MCF 10A (cell line): ENCODE results near the gene RIPK4. TPM values are rescaled to one million over a fixed set of nuclear protein-coding genes. Genes with fewer than 3 reads are reported as not detected.
"Not testable (repeated sequence)": the region's sequence is repeated elsewhere in the genome, so short reads cannot be mapped to it uniquely, and the experiment has no call there.

Experiments used
- BruUV-seq: library from RNA; stranded (reverse); fragments of 400-500 nt; replicated peaks from 2 replicates; lab custom pipeline; 2021; lab: Mats Ljungman, UMichigan
- CTCF ChIA-PET: fragments of 300-600 bp; sonication (Branson Sonifier 250); formaldehyde crosslinking; extraction: SDS; loops from one replicate; lab custom pipeline; 2021; ENCODE audit warnings: antibody characterized with exemption, inconsistent platforms; lab: Yijun Ruan, JAX
- POLR2A ChIA-PET: fragments of 300-600, 350-650 bp; sonication (Branson Sonifier 250); formaldehyde crosslinking; extraction: SDS; loops from one replicate; lab custom pipeline; 2020; ENCODE audit warnings: antibody characterized with exemption, inconsistent platforms; lab: Yijun Ruan, JAX
- DNase-seq: peaks from one replicate; pipeline ENCODE4 v3.0.0-alpha.2; 2018; ENCODE audit not compliant: unreplicated experiment
- H3K27ac Mint-ChIP-seq: one replicate; pipeline ENCODE4 v1.8.0; 2022; ENCODE audit warnings: mild to moderate bottlenecking, low read depth, mixed read lengths; ENCODE audit not compliant: unreplicated experiment
- H3K27me3 Mint-ChIP-seq: one replicate; pipeline ENCODE4 v1.8.0; 2022; ENCODE audit warnings: mixed read lengths; ENCODE audit not compliant: insufficient read depth, unreplicated experiment
- H3K36me3 Mint-ChIP-seq: one replicate; pipeline ENCODE4 v1.8.0; 2022; ENCODE audit warnings: mild to moderate bottlenecking, moderate library complexity, mixed read lengths; ENCODE audit not compliant: insufficient read depth, unreplicated experiment
- H3K4me1 Mint-ChIP-seq: one replicate; pipeline ENCODE4 v1.8.0; 2022; ENCODE audit warnings: mixed read lengths; ENCODE audit not compliant: insufficient read depth, unreplicated experiment
- H3K4me3 Mint-ChIP-seq: one replicate; pipeline ENCODE4 v1.8.0; 2022; ENCODE audit warnings: mild to moderate bottlenecking, moderate library complexity, mixed read lengths; ENCODE audit not compliant: unreplicated experiment
- H3K9me3 Mint-ChIP-seq: one replicate; pipeline ENCODE4 v1.8.0; 2022; ENCODE audit warnings: mixed read lengths; ENCODE audit not compliant: unreplicated experiment
- intact Hi-C: fragments of 100-400 bp; cut with micrococcal nuclease; formaldehyde crosslinking; loops from 2 replicates; pipeline ENCODE4 v1.14.1; 2022
- total RNA-seq: library from RNA; stranded (reverse); gene quantifications from 2 replicates; pipeline ENCODE4 v1.2.3, GENCODE V29; 2022
- TF ChIP-seq, protein P1 (sequence below): fragments of 200-600 bp; IDR thresholded peaks from one replicate; pipeline ENCODE4 v1.8.0; 2022; ENCODE audit warnings: antibody characterized with exemption, mild to moderate bottlenecking; ENCODE audit not compliant: unreplicated experiment

The RIPK4 gene
- total RNA-seq, 1 experiment from 2014 or later = 22.3 TPM

DNA sequence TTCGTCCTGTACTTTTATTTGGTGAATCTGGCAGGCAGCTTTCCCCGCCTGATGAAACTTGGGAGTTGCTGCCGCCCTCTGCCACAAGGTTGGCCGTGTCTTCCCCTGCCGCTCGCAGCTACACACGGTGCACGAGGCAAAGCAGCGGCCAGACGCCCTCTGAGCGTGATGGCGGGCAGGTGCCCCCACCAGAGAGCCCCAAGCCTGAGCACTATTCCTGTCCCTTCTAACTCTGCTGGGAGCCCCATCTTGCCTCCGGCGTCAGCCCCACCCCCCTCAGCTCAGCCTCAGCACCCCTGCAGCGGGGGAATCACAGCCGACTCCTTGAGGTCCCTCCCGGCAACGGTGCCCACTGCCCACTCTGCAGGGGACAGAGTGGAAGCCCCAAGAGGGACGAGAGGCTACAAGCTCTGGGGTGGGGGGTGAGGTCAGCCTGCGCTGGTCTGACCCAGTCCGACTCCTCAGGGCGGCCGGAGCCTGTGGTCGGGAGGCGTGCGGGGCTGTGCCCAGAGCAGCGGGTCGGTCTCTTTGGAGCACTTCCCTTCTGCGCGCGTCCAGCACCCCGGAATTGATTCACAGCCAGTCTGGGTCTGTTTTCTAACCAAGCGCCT, 41.3 kb downstream of the RIPK4 start:
- no peaks in the 10 kb centered on the region for H3K9me3 Mint-ChIP-seq
- TF ChIP-seq, protein P1, sequence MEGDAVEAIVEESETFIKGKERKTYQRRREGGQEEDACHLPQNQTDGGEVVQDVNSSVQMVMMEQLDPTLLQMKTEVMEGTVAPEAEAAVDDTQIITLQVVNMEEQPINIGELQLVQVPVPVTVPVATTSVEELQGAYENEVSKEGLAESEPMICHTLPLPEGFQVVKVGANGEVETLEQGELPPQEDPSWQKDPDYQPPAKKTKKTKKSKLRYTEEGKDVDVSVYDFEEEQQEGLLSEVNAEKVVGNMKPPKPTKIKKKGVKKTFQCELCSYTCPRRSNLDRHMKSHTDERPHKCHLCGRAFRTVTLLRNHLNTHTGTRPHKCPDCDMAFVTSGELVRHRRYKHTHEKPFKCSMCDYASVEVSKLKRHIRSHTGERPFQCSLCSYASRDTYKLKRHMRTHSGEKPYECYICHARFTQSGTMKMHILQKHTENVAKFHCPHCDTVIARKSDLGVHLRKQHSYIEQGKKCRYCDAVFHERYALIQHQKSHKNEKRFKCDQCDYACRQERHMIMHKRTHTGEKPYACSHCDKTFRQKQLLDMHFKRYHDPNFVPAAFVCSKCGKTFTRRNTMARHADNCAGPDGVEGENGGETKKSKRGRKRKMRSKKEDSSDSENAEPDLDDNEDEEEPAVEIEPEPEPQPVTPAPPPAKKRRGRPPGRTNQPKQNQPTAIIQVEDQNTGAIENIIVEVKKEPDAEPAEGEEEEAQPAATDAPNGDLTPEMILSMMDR = no peak
- no peaks in the 10 kb centered on the region for H3K27me3 Mint-ChIP-seq
- peaks cover 18% of the 10 kb centered on the region for H3K4me1 Mint-ChIP-seq
- POLR2A ChIA-PET = interaction anchor here (0.8 to 3.5 kb wide), 3 partner anchors 9 to 47 kb away, joined by 4 to 13 read pairs (median 5); no protein-coding TSS in a partner anchor
- intact Hi-C loops = loop anchor here (2.0 to 5.0 kb wide), 2 partner anchors 37 to 41 kb away; no protein-coding TSS in a partner anchor
- BruUV-seq = no TSS peak
- H3K4me3 Mint-ChIP-seq = no peak overlapping the region
- H3K36me3 Mint-ChIP-seq = no peaks in the 10 kb centered on the region
- H3K27ac Mint-ChIP-seq = no peak overlapping the region
- DNase-seq = no peak
- CTCF ChIA-PET = interaction anchor here (0.8 kb wide), 1 partner anchor 9 kb away, joined by 3 read pairs; no protein-coding TSS in a partner anchor

DNA sequence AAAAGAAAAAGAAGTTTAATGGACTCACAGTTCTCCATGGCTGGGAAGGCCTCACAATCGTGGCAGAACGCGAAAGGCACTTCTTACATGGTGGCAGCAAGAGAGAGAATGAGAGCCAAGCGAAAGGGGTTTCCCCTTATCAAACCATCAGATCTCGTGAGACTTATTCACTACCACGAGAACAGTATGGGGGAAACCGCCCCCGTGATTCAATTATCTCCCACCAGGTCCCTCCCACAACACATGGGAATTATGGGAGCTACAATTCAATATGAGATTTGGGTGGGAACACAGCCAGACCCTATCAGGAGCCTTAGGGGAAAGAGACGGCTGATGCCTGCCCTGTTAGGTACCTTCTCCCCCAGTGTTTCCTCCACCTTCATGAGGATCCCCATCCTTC, 43.0 kb downstream of the RIPK4 start:
- H3K4me1 Mint-ChIP-seq = peaks cover 18% of the 10 kb centered on the region
- H3K27ac Mint-ChIP-seq, H3K36me3 Mint-ChIP-seq, DNase-seq, intact Hi-C loops, H3K9me3 Mint-ChIP-seq, BruUV-seq, H3K4me3 Mint-ChIP-seq, H3K27me3 Mint-ChIP-seq: not testable (repeated sequence)
- POLR2A ChIA-PET = interaction anchor here (0.9 kb wide), 1 partner anchor 11 kb away, joined by 4 read pairs; no protein-coding TSS in a partner anchor
- CTCF ChIA-PET = interaction anchor here (0.7 kb wide), 2 partner anchors 26 to 48 kb away, joined by 3 read pairs; no protein-coding TSS in a partner anchor

DNA sequence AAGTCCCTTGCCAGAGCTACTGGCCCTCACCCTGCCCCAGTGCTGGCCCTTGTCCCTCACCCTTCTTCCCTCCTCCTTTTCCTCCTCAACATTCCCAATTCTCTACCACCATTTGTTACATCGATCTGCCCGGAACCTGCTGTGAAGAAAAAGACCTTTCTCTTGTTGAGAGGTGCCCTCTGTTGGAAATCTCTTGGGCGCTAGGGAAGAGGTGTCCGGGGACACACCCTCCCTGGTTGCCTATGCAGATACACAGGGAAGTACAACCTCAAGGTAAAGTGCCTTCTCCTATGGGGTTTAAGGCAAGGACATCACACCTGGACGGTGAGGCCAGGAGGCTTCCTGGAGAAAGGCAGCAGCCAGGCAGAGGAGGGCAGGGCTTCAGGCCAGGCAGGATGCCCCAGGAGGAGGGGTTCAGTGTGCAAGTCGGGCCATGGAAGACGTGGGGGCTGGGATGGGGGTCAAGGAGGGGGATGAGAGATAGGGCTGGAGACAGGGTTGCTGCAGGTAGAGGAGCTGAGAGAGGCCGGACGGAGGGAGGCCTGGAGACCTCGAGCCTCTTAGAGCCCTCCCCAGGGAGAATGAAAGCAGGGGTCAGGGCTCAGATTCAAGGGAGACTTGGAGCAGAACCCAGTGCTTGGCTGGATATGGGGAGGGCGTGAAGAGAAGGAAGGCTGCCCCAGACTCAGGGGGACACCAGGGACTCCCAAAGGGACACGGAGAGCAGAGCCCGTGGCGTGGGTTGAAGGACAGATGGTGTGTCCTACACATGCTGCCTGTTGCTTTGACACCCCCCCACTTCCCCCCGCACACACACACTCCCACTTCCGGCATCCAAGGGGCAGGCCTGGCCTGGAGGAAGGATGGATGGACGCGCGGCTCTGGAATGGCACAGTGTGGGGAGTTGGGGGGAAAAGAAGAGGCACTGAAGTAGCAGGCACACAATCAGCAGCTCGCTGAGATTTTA, 44.5 kb downstream of the RIPK4 start:
- no peak for DNase-seq
- intact Hi-C loops = no loop called here
- BruUV-seq = no TSS peak
- TF ChIP-seq, protein P1 = no peak
- H3K27me3 Mint-ChIP-seq = no peaks in the 10 kb centered on the region
- ChIA-PET CTCF (interaction anchor here (0.6 to 2.4 kb wide), 2 partner anchors 93 to 110 kb away, joined by 3 to 9 read pairs; no protein-coding TSS in a partner anchor), POLR2A (interaction anchor here (0.6 kb wide), 1 partner anchor 843 kb away, joined by 4 read pairs; no protein-coding TSS in a partner anchor)
- H3K4me1 Mint-ChIP-seq = peaks cover 12% of the 10 kb centered on the region
- no peak overlapping the region for H3K4me3 Mint-ChIP-seq
- H3K36me3 Mint-ChIP-seq = no peaks in the 10 kb centered on the region
- peak overlapping the region; percentile 51 for H3K27ac Mint-ChIP-seq
- H3K9me3 Mint-ChIP-seq = no peaks in the 10 kb centered on the region

DNA sequence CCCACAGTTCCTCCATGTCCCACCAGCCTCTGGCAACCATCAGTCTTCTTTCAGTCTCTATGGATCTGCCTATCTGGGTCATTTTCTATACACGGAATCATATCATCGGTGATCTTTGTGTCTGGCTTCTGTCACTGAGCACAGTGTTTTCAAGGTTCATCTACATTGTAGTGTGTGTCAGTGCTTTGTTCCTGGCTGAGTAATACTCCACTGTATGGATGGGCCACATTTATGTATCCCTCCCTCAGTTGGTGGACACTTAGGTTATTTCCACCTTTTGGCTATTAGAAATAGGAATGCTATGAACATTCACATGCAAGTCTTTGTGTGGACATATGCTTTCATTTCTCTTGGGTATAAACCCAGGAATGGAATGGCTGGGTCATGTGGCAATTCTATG, 46.6 kb downstream of the RIPK4 start:
- no peak for DNase-seq
- Mint-ChIP-seq H3K4me3 (no peak overlapping the region), H3K27me3 (no peaks in the 10 kb centered on the region), H3K4me1 (peaks cover 17% of the 10 kb centered on the region), H3K27ac (no peak overlapping the region), H3K36me3 (no peaks in the 10 kb centered on the region), H3K9me3 (no peaks in the 10 kb centered on the region)
- intact Hi-C loops = no loop called here
- ChIA-PET POLR2A (interaction anchor here (1.2 kb wide), 1 partner anchor 36 kb away, joined by 5 read pairs; no protein-coding TSS in a partner anchor), CTCF (interaction anchor here (1.2 to 2.4 kb wide), 2 partner anchors 32 to 107 kb away, joined by 3 to 9 read pairs; no protein-coding TSS in a partner anchor)
- TF ChIP-seq, protein P1 = no peak
- BruUV-seq = no TSS peak
